Mesendoderm (in vitro differentiated cells): ENCODE measurements around the gene ATRN.

Experiments used
- DNase-seq: peaks from one replicate; pipeline ENCODE4 v3.0.0; 2013
- H2AK5ac ChIP-seq: 2 replicates; pipeline ENCODE4 v1.6.1; 2013; ENCODE audit warnings: low read length, inconsistent platforms
- H2BK120ac ChIP-seq: 2 replicates; pipeline ENCODE4 v1.6.1; 2013; ENCODE audit warnings: low read depth, mild to moderate bottlenecking, low read length, moderate library complexity, mixed read lengths
- H2BK15ac ChIP-seq: replicated peaks from 2 replicates; pipeline ENCODE4 v1.6.1; 2013; ENCODE audit warnings: low read depth, mild to moderate bottlenecking, moderate library complexity
- H2BK5ac ChIP-seq: 2 replicates; pipeline ENCODE4 v1.6.1; 2013; ENCODE audit warnings: low read length, inconsistent platforms
- H3K18ac ChIP-seq: 2 replicates; pipeline ENCODE4 v1.6.1; 2013; ENCODE audit warnings: mild to moderate bottlenecking, low read length, mixed read lengths
- H3K23ac ChIP-seq: one replicate; pipeline ENCODE4 v1.6.1; 2013; ENCODE audit warnings: low read length
- H3K27ac ChIP-seq: 2 replicates; pipeline ENCODE4 v1.5.1; 2013; ENCODE audit warnings: low read depth, mild to moderate bottlenecking, inconsistent platforms, low read length, moderate library complexity
- H3K27me3 ChIP-seq: 2 replicates; pipeline ENCODE4 v1.6.1; 2013; ENCODE audit warnings: low read length, control low read depth, mild to moderate bottlenecking, inconsistent platforms; ENCODE audit not compliant: insufficient read depth, poor library complexity
- H3K36me3 ChIP-seq: 2 replicates; pipeline ENCODE4 v1.6.1; 2013; ENCODE audit warnings: low read length, inconsistent platforms; ENCODE audit not compliant: control insufficient read depth, insufficient read depth
- H3K4ac ChIP-seq: one replicate; pipeline ENCODE4 v1.6.1; 2013; ENCODE audit warnings: low read depth, mild to moderate bottlenecking, low read length, moderate library complexity
- H3K4me1 ChIP-seq: 2 replicates; pipeline ENCODE4 v1.6.1; 2013; ENCODE audit warnings: low read depth, low read length, inconsistent platforms; ENCODE audit not compliant: control insufficient read depth
- H3K4me2 ChIP-seq: 2 replicates; pipeline ENCODE4 v1.6.1; 2013; ENCODE audit warnings: low read length
- H3K4me3 ChIP-seq: 2 replicates; pipeline ENCODE4 v1.5.1; 2013; ENCODE audit warnings: mild to moderate bottlenecking, low read length
- H3K56ac ChIP-seq: one replicate; pipeline ENCODE4 v1.6.1; 2013; ENCODE audit warnings: low read length
- H3K79me1 ChIP-seq: 2 replicates; pipeline ENCODE4 v1.6.1; 2013; ENCODE audit warnings: low read length, inconsistent platforms
- H3K79me2 ChIP-seq: 2 replicates; pipeline ENCODE4 v1.6.1; 2013; ENCODE audit warnings: mild to moderate bottlenecking, low read length; ENCODE audit not compliant: control insufficient read depth, insufficient read depth
- H3K9ac ChIP-seq: 2 replicates; pipeline ENCODE4 v1.6.1; 2013; ENCODE audit warnings: low read length, inconsistent platforms
- H4K5ac ChIP-seq: one replicate; pipeline ENCODE4 v1.6.1; 2013; ENCODE audit warnings: low read length
- H4K8ac ChIP-seq: one replicate; pipeline ENCODE4 v1.6.1; 2013; ENCODE audit warnings: low read depth, mild to moderate bottlenecking, control low read depth, low read length, moderate library complexity
- WGBS: extraction: QIAGEN DNeasy Blood & Tissue Kit; methylation state at CpG from one replicate; pipeline ENCODE4 v1.1.7; 2013; ENCODE audit warnings: low lambda C conversion rate, missing lambda C conversion rate; ENCODE audit not compliant: insufficient coverage; ENCODE audit errors: extremely low coverage; 5-methylcytosine and 5-hydroxymethylcytosine counted together

ATRN gene

DNA sequence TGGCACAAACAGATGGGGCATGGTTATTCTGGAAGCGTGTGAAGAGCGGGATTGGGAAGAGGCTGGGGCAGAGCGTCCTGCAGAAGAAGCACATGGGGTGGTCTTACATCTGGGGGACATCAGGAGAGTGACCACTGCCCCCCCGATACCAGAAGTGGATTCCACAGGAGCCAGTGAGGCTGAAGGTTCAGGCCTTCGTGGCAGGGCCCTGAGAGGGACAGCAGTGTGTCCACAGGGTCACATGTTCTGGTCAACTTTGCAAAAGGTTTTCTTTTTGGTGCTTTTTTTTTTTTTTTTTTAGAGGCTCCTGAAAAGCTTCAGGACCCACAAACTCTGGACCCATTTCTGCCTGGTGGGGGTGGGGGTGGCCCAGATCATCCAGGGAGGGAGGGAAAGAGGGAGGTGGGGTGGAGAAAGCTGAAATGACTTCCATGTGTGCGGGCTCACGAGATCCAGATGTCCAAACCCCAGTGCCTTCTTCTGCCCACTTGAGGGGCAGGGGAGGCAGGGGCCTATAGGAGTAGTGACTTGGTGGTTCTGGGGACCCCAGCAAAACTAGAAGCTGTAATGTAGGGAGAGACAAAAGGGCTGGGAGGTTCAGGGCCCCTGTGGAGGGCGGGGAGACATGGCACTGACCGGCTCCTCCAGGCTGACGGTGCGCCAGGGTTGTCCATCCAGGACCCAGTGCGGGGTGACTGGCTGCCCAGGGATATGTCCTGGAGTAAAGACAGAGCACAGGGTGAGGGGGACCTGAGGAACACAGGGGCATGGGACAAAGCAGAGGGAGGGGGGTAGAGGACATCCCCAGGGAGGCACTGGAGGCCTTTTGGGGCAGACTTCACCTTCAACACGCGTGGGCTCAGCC, 208.3 kb downstream of the ATRN start:
- Histone ChIP-seq H3K9ac (no peak overlapping the region), H4K5ac (no peak overlapping the region), H3K27me3 (no peaks in the 10 kb centered on the region), H3K4me2 (no peak overlapping the region), H3K36me3 (no peaks in the 10 kb centered on the region), H3K27ac (no peak overlapping the region), H2BK5ac (no peak overlapping the region), H3K4me3 (no peak overlapping the region), H3K23ac (no peak overlapping the region), H3K4me1 (no peaks in the 10 kb centered on the region), H3K18ac (no peak overlapping the region), H2AK5ac (no peak overlapping the region), H4K8ac (no peak overlapping the region), H3K4ac (no peak overlapping the region), H2BK15ac (no peak overlapping the region), H3K79me2 (no peaks in the 10 kb centered on the region), H3K56ac (no peak overlapping the region), H3K79me1 (no peaks in the 10 kb centered on the region), H2BK120ac (no peak overlapping the region)
- no CpG with 5 or more reads among the region's 14 CpGs for WGBS
- DNase-seq, result no peak

GRCh38 chr20:3679749-3680700, 209.2 kb downstream of the ATRN start:
- no peak overlapping the region for H3K4ac ChIP-seq
- no peak overlapping the region for H3K27ac ChIP-seq
- H2BK5ac ChIP-seq, result no peak overlapping the region
- peak; percentile 73 for DNase-seq
- no peak overlapping the region for H3K18ac ChIP-seq
- H3K79me2 ChIP-seq, result no peaks in the 10 kb centered on the region
- H3K27me3 ChIP-seq, result no peaks in the 10 kb centered on the region
- H3K36me3 ChIP-seq, result no peaks in the 10 kb centered on the region
- WGBS, result no CpG with 5 or more reads among the region's 18 CpGs
- H3K4me3 ChIP-seq, result no peak overlapping the region
- H2BK15ac ChIP-seq, result no peak overlapping the region
- no peak overlapping the region for H3K23ac ChIP-seq
- H4K5ac ChIP-seq, result no peak overlapping the region
- H2AK5ac ChIP-seq, result no peak overlapping the region
- H3K4me2 ChIP-seq, result no peak overlapping the region
- H3K9ac ChIP-seq, result no peak overlapping the region
- H3K79me1 ChIP-seq, result no peaks in the 10 kb centered on the region
- H3K4me1 ChIP-seq, result no peaks in the 10 kb centered on the region
- no peak overlapping the region for H2BK120ac ChIP-seq
- no peak overlapping the region for H3K56ac ChIP-seq
- H4K8ac ChIP-seq, result no peak overlapping the region

DNA sequence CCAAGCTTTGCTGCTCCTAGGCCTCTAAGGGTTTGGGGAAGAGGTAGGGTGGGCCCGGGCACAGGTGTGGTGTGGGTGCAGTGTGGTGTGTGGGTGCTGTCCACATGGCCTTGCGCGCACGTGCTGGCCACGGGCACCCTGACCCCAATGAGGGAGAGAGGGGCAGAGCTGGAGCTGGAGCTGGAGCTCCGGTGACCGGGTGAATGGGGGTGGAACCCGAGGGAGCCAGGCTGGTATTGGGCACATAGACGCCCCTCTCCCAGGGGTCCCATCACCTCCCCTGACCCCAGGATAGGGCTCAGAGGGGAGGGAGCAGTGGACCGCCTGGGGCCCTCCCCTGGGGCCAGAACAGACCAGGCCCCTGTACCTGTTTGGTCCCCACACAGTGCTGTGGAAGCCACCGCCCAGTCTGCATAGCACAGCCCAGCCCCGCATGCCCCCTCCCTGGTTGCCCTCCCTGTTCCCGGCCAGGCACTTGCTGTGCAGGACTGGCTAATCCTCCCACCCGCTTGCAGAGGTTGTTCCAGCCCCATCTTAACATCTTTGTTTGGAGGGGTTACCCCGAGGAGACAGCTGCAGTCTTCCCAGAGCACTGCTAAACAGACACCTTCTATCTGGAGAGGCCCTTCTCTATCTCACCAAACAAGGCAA, 210.0 kb downstream of the ATRN start:
- Histone ChIP-seq H3K4ac (no peak overlapping the region), H3K56ac (no peak overlapping the region), H3K27ac (no peak overlapping the region), H3K4me2 (no peak overlapping the region), H3K36me3 (no peaks in the 10 kb centered on the region), H2AK5ac (no peak overlapping the region), H3K4me1 (no peaks in the 10 kb centered on the region), H4K8ac (no peak overlapping the region), H3K23ac (no peak overlapping the region), H3K4me3 (no peak overlapping the region), H3K79me1 (no peaks in the 10 kb centered on the region), H2BK15ac (no peak overlapping the region), H4K5ac (no peak overlapping the region), H3K9ac (no peak overlapping the region), H3K18ac (no peak overlapping the region), H2BK120ac (no peak overlapping the region), H3K79me2 (no peaks in the 10 kb centered on the region), H2BK5ac (no peak overlapping the region), H3K27me3 (no peaks in the 10 kb centered on the region)
- no CpG with 5 or more reads among the region's 15 CpGs for WGBS
- DNase-seq, result no peak

- no peak overlapping the region for H3K27ac ChIP-seq
- no peak overlapping the region for H2BK120ac ChIP-seq
- no CpG with 5 or more reads among the region's 32 CpGs for WGBS
- H2BK15ac ChIP-seq, result no peak overlapping the region
- no peak overlapping the region for H2AK5ac ChIP-seq
- no peak overlapping the region for H3K23ac ChIP-seq
- H4K8ac ChIP-seq, result no peak overlapping the region
- DNase-seq, result no peak
- no peak overlapping the region for H4K5ac ChIP-seq
- H3K4me3 ChIP-seq, result peak overlapping the region; percentile 32
- peak overlapping the region; percentile 66 for H3K9ac ChIP-seq
- no peaks in the 10 kb centered on the region for H3K4me1 ChIP-seq
- H3K79me1 ChIP-seq, result no peaks in the 10 kb centered on the region
- no peak overlapping the region for H3K18ac ChIP-seq
- H3K36me3 ChIP-seq, result no peaks in the 10 kb centered on the region
- peak overlapping the region; percentile 74 for H3K4me2 ChIP-seq
- H2BK5ac ChIP-seq, result no peak overlapping the region
- no peaks in the 10 kb centered on the region for H3K79me2 ChIP-seq
- peak overlapping the region; percentile 79 for H3K56ac ChIP-seq
- H3K4ac ChIP-seq, result no peak overlapping the region
- H3K27me3 ChIP-seq, result no peaks in the 10 kb centered on the region
Measured at GRCh38 chr20:3681352-3681930, 210.6 kb downstream of the ATRN start.

GRCh38 chr20:3681931-3682781, 211.3 kb downstream of the ATRN start, which contains the start of gene ADAM33:
TSS of gene ADAM33 (minus strand) at chr20:3682010. CDS start at chr20:3682004, 6 bp downstream.
- no peaks in the 10 kb centered on the region for H3K27me3 ChIP-seq
- no peak within 1 kb of the TSS for H2AK5ac ChIP-seq
- peak within 1 kb of the TSS; percentile 79 for H3K56ac ChIP-seq
- H4K5ac ChIP-seq, result no peak within 1 kb of the TSS
- no peak within 1 kb of the TSS for H2BK5ac ChIP-seq
- no peak within 1 kb of the TSS for H2BK15ac ChIP-seq
- H3K79me1 ChIP-seq, result no peaks in the 10 kb centered on the region
- peak within 1 kb of the TSS; percentile 66 for H3K9ac ChIP-seq
- peak within 1 kb of the TSS; percentile 74 for H3K4me2 ChIP-seq
- H2BK120ac ChIP-seq, result no peak within 1 kb of the TSS
- H3K79me2 ChIP-seq, result no peaks in the 10 kb centered on the region
- H3K4ac ChIP-seq, result no peak within 1 kb of the TSS
- H3K27ac ChIP-seq, result no peak within 1 kb of the TSS
- H3K18ac ChIP-seq, result no peak within 1 kb of the TSS
- no peaks in the 10 kb centered on the region for H3K36me3 ChIP-seq
- DNase-seq, result no peak
- no CpG with 5 or more reads among the region's 65 CpGs for WGBS
- no peaks in the 10 kb centered on the region for H3K4me1 ChIP-seq
- no peak within 1 kb of the TSS for H3K23ac ChIP-seq
- H4K8ac ChIP-seq, result no peak within 1 kb of the TSS
- peak within 1 kb of the TSS; percentile 32 for H3K4me3 ChIP-seq
